ENCODE data around the gene DNAJC18. TPM values are rescaled to one million over a fixed set of nuclear protein-coding genes. Genes with fewer than 3 reads are reported as not detected.

Gene DNAJC18
- total and polyA plus RNA-seq, 2 of the 4 experiments (the other 2 are of a cell fraction), result 8.5 to 11.1 TPM

GRCh38 chr5:139401546-139401945 lies 37.8 kb downstream of the DNAJC18 start:
- H2BK5ac ChIP-seq (ENCODE audit: low read depth, low read length, poor library complexity, severe bottlenecking), result no peak overlapping the region
- no peak overlapping the region for H3K23ac ChIP-seq (ENCODE audit: low read depth, low read length)
- 97% methylated on average over 3 of the region's 10 CpGs; no CpG with 5 or more reads in 1 of the 2 experiments for WGBS, 2 experiments (ENCODE audit: extremely low coverage in 2 of 2, insufficient read length in 1 of 2)
- H3K4me3 ChIP-seq (ENCODE audit: insufficient read depth, low read depth, low read length), result no peak overlapping the region
- no peaks in the 10 kb centered on the region for H3K27me3 ChIP-seq (ENCODE audit: control insufficient read depth, insufficient read depth, low read length)
- H3K36me3 ChIP-seq (ENCODE audit: control insufficient read depth, insufficient read depth, low read length), result no peaks in the 10 kb centered on the region
- TF ChIP-seq CHD1 (IDR thresholded peaks at IDR 0.05; ENCODE audit: low read depth, low read length) (no peak), MAZ (IDR thresholded peaks at IDR 0.05; ENCODE audit: borderline replicate concordance, low read depth, low read length) (no peak), USF2 (IDR thresholded peaks at IDR 0.05; ENCODE audit: low read depth, low read length) (no peak), ELK1 (IDR thresholded peaks at IDR 0.05; ENCODE audit: borderline replicate concordance, low read depth, low read length) (no peak), CTCF (conservative IDR thresholded peaks at IDR 0.05; ENCODE audit: low read depth, low read length) (no peak), FOS (IDR thresholded peaks at IDR 0.05; ENCODE audit: low read depth, low read length) (no peak), MAFK (IDR thresholded peaks at IDR 0.05; ENCODE audit: low read depth, low read length) (no peak), SMC3 (IDR thresholded peaks at IDR 0.05; ENCODE audit: low read depth, low read length) (no peak), POLR2A (IDR thresholded peaks at IDR 0.05; ENCODE audit: low read depth, low read length) (no peak), RCOR1 (IDR thresholded peaks at IDR 0.05; ENCODE audit: insufficient replicate concordance, low read length) (no peak), MXI1 (IDR thresholded peaks at IDR 0.05; ENCODE audit: borderline replicate concordance, low read depth, low read length) (no peak), NFE2L2 (IDR thresholded peaks at IDR 0.05; ENCODE audit: low read depth, low read length) (no peak), RFX5 (IDR thresholded peaks at IDR 0.05; ENCODE audit: low read depth, low read length) (no peak), BHLHE40 (IDR thresholded peaks at IDR 0.05; ENCODE audit: low read depth, low read length) (no peak), CEBPB (IDR thresholded peaks at IDR 0.05; ENCODE audit: low read depth, low read length) (no peak), RAD21 (IDR thresholded peaks at IDR 0.05; ENCODE audit: low read length) (no peak)
- no peak overlapping the region for H4K91ac ChIP-seq (ENCODE audit: insufficient read depth, low read depth, low read length)
- intact Hi-C loops (cut with micrococcal nuclease) (no loop called here), dilution Hi-C loops (cut with HindIII; ENCODE audit: low sequenced_read_pairs, unreplicated experiment) (loop anchor here (25.0 kb wide), 1 partner anchor 111 kb away; no protein-coding TSS in a partner anchor), in situ Hi-C loops (cut with MboI; ENCODE audit: low sequenced_read_pairs) (no loop called here)
- H2AFZ ChIP-seq (replicated peaks; ENCODE audit: low read length, poor library complexity), result no peak overlapping the region
- BruUV-seq (replicated peaks), result no TSS peak
- H2AK5ac ChIP-seq (ENCODE audit: low read depth, low read length), result no peak overlapping the region
- H3K4me1 ChIP-seq (ENCODE audit: control insufficient read depth, insufficient read depth, low read length), result peaks cover 4% of the 10 kb centered on the region
- no peak overlapping the region for H2BK120ac ChIP-seq (ENCODE audit: low read depth, low read length)
- H3K27ac ChIP-seq (ENCODE audit: insufficient read depth, low read length), result no peak overlapping the region
- H3K18ac ChIP-seq (ENCODE audit: low read depth, low read length), result no peak overlapping the region
- CTCF ChIA-PET, result no interaction called here
- no peak overlapping the region for H3K9ac ChIP-seq (ENCODE audit: low read depth, low read length)
- ATAC-seq (ENCODE audit: low read depth) (no peak), DNase-seq (no peak)
- no peak overlapping the region for H3K56ac ChIP-seq (ENCODE audit: extremely low read depth, insufficient read depth, low read length)
- H4K8ac ChIP-seq (ENCODE audit: low read depth in 2 of 2, low read length in 2 of 2), result no peak overlapping the region
- no peak overlapping the region for H2AK9ac ChIP-seq (replicated peaks; ENCODE audit: low read depth, low read length, poor library complexity)
- H3K4ac ChIP-seq (ENCODE audit: low read depth, low read length), result no peak overlapping the region
- no peak overlapping the region for H3K14ac ChIP-seq (replicated peaks; ENCODE audit: low read depth, low read length)
- no peak overlapping the region for H2BK15ac ChIP-seq (ENCODE audit: low read depth, low read length)
- no peak overlapping the region for H2BK20ac ChIP-seq (ENCODE audit: low read depth, low read length)
- H4K5ac ChIP-seq (ENCODE audit: low read depth, low read length), result no peak overlapping the region
- H3K9me3 ChIP-seq (ENCODE audit: control insufficient read depth, insufficient read depth, low read length), result no peaks in the 10 kb centered on the region
- no peak overlapping the region for H3K4me2 ChIP-seq (ENCODE audit: low read depth, low read length)
- peaks cover 8% of the 10 kb centered on the region for H3K9me1 ChIP-seq (ENCODE audit: insufficient read depth, low read length)
- no peaks in the 10 kb centered on the region; the same call in 1 of the 2 replicates for H4K20me1 ChIP-seq (ENCODE audit: insufficient read depth, low read length)
- peaks cover 0 to 14% of the 10 kb centered on the region in 2 experiments; a peak in 1 of 4 replicates for H3K79me1 ChIP-seq (ENCODE audit: low read depth in 1 of 2, low read length in 2 of 2)
- POLR2A ChIA-PET (ENCODE audit: unreplicated experiment), result no interaction called here
